HEK293T (cell line): Measurements from ENCODE around the gene ART4.

Source experiments
- CTCF ChIA-PET: fragments of 350-600 bp; formaldehyde crosslinking; extraction: SDS; loops from one replicate; lab custom pipeline; 2021; ENCODE audit warnings: antibody characterized with exemption, inconsistent platforms; lab: Yijun Ruan, JAX
- POLR2A ChIA-PET: fragments of 350-600 bp; formaldehyde crosslinking; extraction: SDS; loops from one replicate; lab custom pipeline; 2020; ENCODE audit warnings: antibody characterized with exemption, inconsistent platforms; lab: Yijun Ruan, JAX
- DNase-seq: peaks from one replicate; pipeline ENCODE4 v3.0.0; 2012; ENCODE audit warnings: mixed read lengths; ENCODE audit errors: extremely low spot score
- ARNT ChIP-seq: fragments of 450-650 bp; IDR thresholded peaks from 2 replicates; pipeline ENCODE4 v1.6.1; 2017; ENCODE audit warnings: mild to moderate bottlenecking
- BHLHE40 ChIP-seq: fragments of 450-650 bp; IDR thresholded peaks from 2 replicates; pipeline ENCODE4 v1.6.1; 2016; ENCODE audit warnings: mild to moderate bottlenecking, moderate library complexity, borderline replicate concordance
- CTBP1 ChIP-seq: fragments of 450-650 bp; IDR thresholded peaks from 2 replicates; pipeline ENCODE4 v1.6.1; 2016; ENCODE audit warnings: borderline replicate concordance
- ELF4 ChIP-seq: fragments of 450-650 bp; IDR thresholded peaks from 2 replicates; pipeline ENCODE4 v1.6.1; 2017; ENCODE audit warnings: antibody characterized with exemption
- FOXA1 ChIP-seq: fragments of 450-650 bp; IDR thresholded peaks from 2 replicates; pipeline ENCODE4 v1.6.1; 2016; ENCODE audit warnings: mild to moderate bottlenecking
- FOXK2 ChIP-seq: fragments of 450-650 bp; IDR thresholded peaks from 2 replicates; pipeline ENCODE4 v1.6.1; 2016; ENCODE audit warnings: mild to moderate bottlenecking
- FOXM1 ChIP-seq: fragments of 450-650 bp; IDR thresholded peaks from 2 replicates; pipeline ENCODE4 v1.6.1; 2017; ENCODE audit warnings: mild to moderate bottlenecking, borderline replicate concordance
- HDGF ChIP-seq: fragments of 450-650 bp; IDR thresholded peaks from 2 replicates; pipeline ENCODE4 v1.6.1; 2017; ENCODE audit warnings: antibody characterized with exemption, borderline replicate concordance
- L3MBTL2 ChIP-seq: fragments of 450-650 bp; conservative IDR thresholded peaks from 2 replicates; pipeline ENCODE4 v1.6.1; 2016; ENCODE audit warnings: mild to moderate bottlenecking
- LEF1 ChIP-seq: fragments of 450-650 bp; IDR thresholded peaks from 2 replicates; pipeline ENCODE4 v1.6.1; 2017; ENCODE audit warnings: mild to moderate bottlenecking, borderline replicate concordance
- NFRKB ChIP-seq: fragments of 450-650 bp; IDR thresholded peaks from 2 replicates; pipeline ENCODE4 v1.6.1; 2016; ENCODE audit warnings: mild to moderate bottlenecking, moderate library complexity
- SP1 ChIP-seq: fragments of 450-650 bp; IDR thresholded peaks from 2 replicates; pipeline ENCODE4 v1.6.1; 2017
- SUZ12 ChIP-seq: fragments of 450-650 bp; IDR thresholded peaks from 2 replicates; pipeline ENCODE4 v1.6.1; 2016; ENCODE audit warnings: mild to moderate bottlenecking
- TARDBP ChIP-seq: fragments of 450-650 bp; IDR thresholded peaks from 2 replicates; pipeline ENCODE4 v1.6.1; 2016
- ZNF384 ChIP-seq: fragments of 450-650 bp; IDR thresholded peaks from 2 replicates; pipeline ENCODE4 v1.6.1; 2016
- TF ChIP-seq, protein P1 (sequence below): fragments of 450-650 bp; IDR thresholded peaks from 2 replicates; pipeline ENCODE4 v1.6.1; 2016

Gene ART4

DNA sequence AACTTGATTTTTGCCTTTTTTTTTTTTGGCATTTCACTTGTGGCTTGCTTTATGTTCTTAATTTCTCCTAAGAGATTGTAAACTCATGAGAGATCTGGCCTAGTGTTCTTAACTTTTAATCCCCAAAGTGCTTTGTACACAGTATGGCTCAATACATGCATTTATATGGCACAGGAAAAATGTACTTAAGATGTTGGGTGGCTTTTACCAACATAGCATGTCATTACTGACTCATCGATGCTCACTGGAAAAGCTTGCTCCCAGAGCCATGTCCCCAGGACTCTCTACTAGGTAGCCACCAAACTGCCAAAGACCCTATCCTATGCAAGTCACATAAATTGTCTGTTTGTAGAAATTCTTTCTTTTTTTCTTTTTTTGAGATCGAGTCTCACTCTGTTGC lies 16.3 kb downstream of the ART4 start:
- no peak for DNase-seq
- POLR2A ChIA-PET = interaction anchor here (0.8 to 1.6 kb wide), 2 partner anchors 24 to 57 kb away, joined by 3 to 4 read pairs; partner anchors contain the start of genes C12orf60 and WBP11
- CTCF ChIA-PET = no interaction called here
- TF ChIP-seq ZNF384 (no peak), CTBP1 (no peak), FOXA1 (no peak), ARNT (no peak), TARDBP (no peak), SUZ12 (no peak), L3MBTL2 (no peak), ELF4 (no peak), HDGF (no peak), FOXK2 (no peak), LEF1 (no peak), SP1 (no peak)
- TF ChIP-seq, protein P1, sequence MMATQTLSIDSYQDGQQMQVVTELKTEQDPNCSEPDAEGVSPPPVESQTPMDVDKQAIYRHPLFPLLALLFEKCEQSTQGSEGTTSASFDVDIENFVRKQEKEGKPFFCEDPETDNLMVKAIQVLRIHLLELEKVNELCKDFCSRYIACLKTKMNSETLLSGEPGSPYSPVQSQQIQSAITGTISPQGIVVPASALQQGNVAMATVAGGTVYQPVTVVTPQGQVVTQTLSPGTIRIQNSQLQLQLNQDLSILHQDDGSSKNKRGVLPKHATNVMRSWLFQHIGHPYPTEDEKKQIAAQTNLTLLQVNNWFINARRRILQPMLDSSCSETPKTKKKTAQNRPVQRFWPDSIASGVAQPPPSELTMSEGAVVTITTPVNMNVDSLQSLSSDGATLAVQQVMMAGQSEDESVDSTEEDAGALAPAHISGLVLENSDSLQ = no peak

DNA sequence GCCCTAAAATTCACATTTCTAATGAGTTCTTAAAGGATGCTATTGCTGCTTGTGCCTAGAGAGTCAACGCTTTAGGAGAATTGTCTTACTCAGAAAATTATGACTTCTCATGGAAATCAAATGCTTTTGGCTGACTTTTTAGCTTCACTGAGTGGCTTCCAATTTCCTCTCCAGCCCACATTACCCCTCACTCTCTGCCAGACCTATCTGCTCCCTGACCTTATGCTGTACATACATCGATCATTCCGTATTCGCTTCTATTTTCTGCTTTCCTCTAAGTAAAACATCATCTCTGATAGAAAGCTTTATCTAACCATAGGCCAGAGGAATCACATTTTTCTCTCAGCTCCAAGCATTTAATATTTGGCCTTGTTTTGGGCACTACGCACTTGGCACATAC lies 16.8 kb downstream of the ART4 start:
- CTCF ChIA-PET = no interaction called here
- no peak for DNase-seq
- TF ChIP-seq NFRKB (no peak), FOXM1 (no peak), LEF1 (no peak), CTBP1 (no peak), HDGF (no peak), TARDBP (no peak), FOXA1 (no peak), SP1 (no peak), FOXK2 (no peak), BHLHE40 (no peak), ZNF384 (no peak)
- POLR2A ChIA-PET = interaction anchor here (0.8 kb wide), 1 partner anchor 23 kb away, joined by 3 read pairs; the partner anchor contains the start of genes C12orf60 and WBP11

DNA sequence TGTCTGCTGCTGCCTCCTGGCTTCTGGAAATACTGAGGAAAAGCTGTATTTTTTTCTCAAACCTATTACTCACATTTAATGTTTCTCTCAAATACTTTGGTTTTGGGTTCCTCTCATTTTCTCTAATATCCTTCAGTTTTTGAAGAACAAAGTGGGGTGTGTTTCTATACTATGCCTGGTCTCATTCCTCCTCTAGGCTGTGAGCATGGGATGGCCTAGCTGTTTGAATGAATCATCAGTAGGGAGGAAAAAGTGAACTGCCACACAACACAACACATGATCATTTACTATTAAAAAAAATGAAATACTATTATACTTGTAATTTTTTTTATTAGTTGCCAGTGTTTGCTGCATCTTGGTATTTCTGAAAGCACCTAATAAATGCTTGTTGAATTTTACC lies 18.1 kb downstream of the ART4 start:
- POLR2A ChIA-PET = interaction anchor here (1.1 kb wide), 1 partner anchor 54 kb away, joined by 3 read pairs; a partner anchor contains a TSS
- CTCF ChIA-PET = no interaction called here
- TF ChIP-seq BHLHE40 = no peak
- TF ChIP-seq TARDBP = no peak
- no peak for TF ChIP-seq ZNF384
- TF ChIP-seq FOXK2 = no peak
- TF ChIP-seq LEF1 = no peak
- TF ChIP-seq L3MBTL2 = no peak
- no peak for TF ChIP-seq FOXM1
- no peak for DNase-seq

GRCh38 chr12:14824012-14824634 lies 19.2 kb downstream of the ART4 start:
- ChIA-PET POLR2A (no interaction called here), CTCF (no interaction called here)

DNA sequence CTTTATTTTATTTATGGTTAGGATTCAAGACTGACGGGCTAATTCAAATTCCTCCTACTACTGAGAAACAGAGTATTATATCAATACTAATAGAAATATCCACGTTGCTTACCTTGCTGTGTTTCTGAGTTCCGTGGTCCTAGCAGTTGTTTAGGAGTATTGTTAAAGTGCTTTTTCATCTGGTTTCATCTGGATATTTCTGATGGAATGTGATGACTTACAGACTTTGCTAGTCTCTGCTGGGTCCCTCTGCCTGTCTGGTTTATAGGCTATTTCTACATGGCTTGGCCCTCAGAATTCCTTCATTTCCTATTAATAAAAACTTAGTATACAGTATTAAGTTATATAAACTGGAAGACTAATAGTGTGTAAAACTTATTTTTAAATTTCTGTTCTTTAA lies 29.3 kb downstream of the ART4 start, which contains the start of gene SMCO3:
TSS of gene SMCO3 (minus strand) at position 169 of the 400 bp plus-strand sequence. CDS start 7,502 bp downstream, outside the sequence.
- CTCF ChIA-PET = interaction anchor here (0.8 kb wide), 1 partner anchor 32 kb away, joined by 3 read pairs; no protein-coding TSS in a partner anchor

More at GRCh38 chr12:14824012-14824634, 19.2 kb downstream of the ART4 start:
- no peak for DNase-seq
- TF ChIP-seq CTBP1 (no peak), BHLHE40 (no peak), LEF1 (no peak), FOXM1 (no peak), ARNT (no peak), SP1 (no peak), NFRKB (no peak), ELF4 (no peak)
- TF ChIP-seq, protein P1 = no peak

More for the DNA sequence above, 29.3 kb downstream of the ART4 start, which contains the start of gene SMCO3:
- DNase-seq = no peak
- TF ChIP-seq ZNF384 (no peak), TARDBP (no peak), SP1 (no peak), L3MBTL2 (no peak), BHLHE40 (no peak), FOXM1 (no peak), FOXK2 (no peak), CTBP1 (no peak), LEF1 (no peak), ELF4 (no peak), NFRKB (no peak), SUZ12 (no peak), FOXA1 (no peak), HDGF (no peak), ARNT (no peak)
- TF ChIP-seq, protein P1 = no peak
- POLR2A ChIA-PET = interaction anchor here (1.3 to 1.6 kb wide), 3 partner anchors 9 to 43 kb away, joined by 3 to 9 read pairs (median 4); partner anchors contain the start of genes C12orf60 and WBP11
